NCI-H524 treated with DMSO at 0.1 percent for 48 hours (cell line): ENCODE results near the gene ATP1A2.
"Not testable (repeated sequence)": the region's sequence is repeated elsewhere in the genome, so short reads cannot be mapped to it uniquely, and the experiment has no call there.

Experiments used
- DNase-seq: peaks from one replicate; lab custom pipeline; 2025; lab: John Stamatoyannopoulos, UW

The ATP1A2 gene

GRCh38 chr1:160124705-160125478 lies 9.3 kb downstream of the ATP1A2 start:
- DNase-seq = no peak

- no peak for DNase-seq
These were observed 10.2 kb downstream of the ATP1A2 start for GRCh38 chr1:160125746-160126145.

GRCh38 chr1:160126342-160126741 lies 10.8 kb downstream of the ATP1A2 start:
- DNase-seq = not testable (repeated sequence)

GRCh38 chr1:160127381-160127780 lies 11.8 kb downstream of the ATP1A2 start:
- no peak for DNase-seq

GRCh38 chr1:160127865-160128523 lies 12.4 kb downstream of the ATP1A2 start:
- DNase-seq = no peak

GRCh38 chr1:160128636-160129035 lies 13.1 kb downstream of the ATP1A2 start:
- no peak for DNase-seq

GRCh38 chr1:160129046-160129445 lies 13.5 kb downstream of the ATP1A2 start:
- DNase-seq = no peak

GRCh38 chr1:160129558-160129957 lies 14.0 kb downstream of the ATP1A2 start:
- DNase-seq = no peak

GRCh38 chr1:160129966-160130365 lies 14.4 kb downstream of the ATP1A2 start:
- no peak for DNase-seq

GRCh38 chr1:160130486-160130885 lies 14.9 kb downstream of the ATP1A2 start:
- no peak for DNase-seq

GRCh38 chr1:160130939-160131338 lies 15.4 kb downstream of the ATP1A2 start:
- DNase-seq = no peak

- no peak for DNase-seq
These were observed 16.4 kb downstream of the ATP1A2 start for GRCh38 chr1:160131803-160132565.

GRCh38 chr1:160133990-160134770 lies 18.6 kb downstream of the ATP1A2 start:
- DNase-seq = no peak

GRCh38 chr1:160134791-160135572 lies 19.4 kb downstream of the ATP1A2 start:
- no peak for DNase-seq

- no peak for DNase-seq
These were observed 20.8 kb downstream of the ATP1A2 start for GRCh38 chr1:160136121-160136925.

GRCh38 chr1:160136926-160137200 lies 21.3 kb downstream of the ATP1A2 start:
- no peak for DNase-seq

- DNase-seq = no peak
These were observed 21.8 kb downstream of the ATP1A2 start for GRCh38 chr1:160137216-160137862.

GRCh38 chr1:160139840-160140239 lies 24.3 kb downstream of the ATP1A2 start:
- DNase-seq = no peak

GRCh38 chr1:160143695-160144094 lies 28.1 kb downstream of the ATP1A2 start:
- no peak for DNase-seq

- no peak for DNase-seq
These were observed 29.4 kb downstream of the ATP1A2 start for GRCh38 chr1:160144921-160145320.
